Neutrophil (primary cell): ENCODE measurements around the gene SCAF1.

Experiments used
- H3K27ac ChIP-seq: fragments of 200-600 bp; sonication (generic); 2 replicates; pipeline ENCODE4 v1.5.1; 2016; ENCODE audit warnings: mild to moderate bottlenecking, moderate library complexity
- H3K27me3 ChIP-seq: fragments of 200-600 bp; sonication (generic); 2 replicates; pipeline ENCODE4 v1.6.0; 2016; ENCODE audit warnings: mild to moderate bottlenecking
- H3K36me3 ChIP-seq: fragments of 200-600 bp; sonication (generic); 2 replicates; pipeline ENCODE4 v1.5.1; 2017
- H3K4me1 ChIP-seq, 2 experiments: fragments of 200-600 bp in 1 of 2; sonication (generic) in 1 of 2; 1 replicate in 1 of 2; 2 replicates in 1 of 2; pipeline versions ENCODE4 v1.5.1 to v1.6.1; 2013 to 2016; ENCODE audit warnings: low read depth in 1 of 2, low read length in 1 of 2, mild to moderate bottlenecking in 1 of 2, moderate library complexity in 1 of 2; ENCODE audit not compliant: control insufficient read depth in 1 of 2, insufficient read depth in 1 of 2
- H3K4me3 ChIP-seq, 2 experiments: fragments of 200-600 bp in 1 of 2; sonication (generic) in 1 of 2; 1 replicate in 1 of 2; 2 replicates in 1 of 2; pipeline ENCODE4 v1.5.1; 2013 to 2016; ENCODE audit warnings: low read depth in 1 of 2, low read length in 1 of 2, mild to moderate bottlenecking in 1 of 2, moderate library complexity in 1 of 2
- H3K9me3 ChIP-seq: fragments of 200-600 bp; sonication (generic); 2 replicates; pipeline ENCODE4 v1.5.1; 2016
- TF ChIP-seq, protein P1 (sequence below): fragments of 200-600 bp; sonication (generic); IDR thresholded peaks from 2 replicates; pipeline ENCODE4 v1.5.1; 2016; ENCODE audit warnings: antibody characterized with exemption

SCAF1 gene

DNA sequence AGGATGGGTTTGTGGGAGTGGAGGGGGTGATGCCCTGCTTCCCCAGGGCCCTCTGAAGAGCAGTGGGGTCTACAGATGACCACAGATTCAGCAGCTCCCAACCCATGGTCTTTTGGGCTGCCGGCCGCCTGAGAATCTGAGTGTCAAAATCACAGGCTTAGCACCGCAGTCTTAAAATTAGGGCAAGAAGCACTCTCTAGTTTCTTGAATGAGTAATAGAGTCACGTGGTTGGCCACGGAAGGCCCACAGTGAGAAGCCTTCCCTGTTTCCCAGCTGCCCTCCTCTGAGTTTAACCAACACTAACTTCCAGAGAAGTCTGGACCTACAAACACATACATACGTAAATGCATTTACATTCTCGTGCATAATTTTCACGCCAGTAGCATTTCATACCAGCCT, 40.3 kb downstream of the SCAF1 start:
- Histone ChIP-seq H3K4me3 (no peak overlapping the region), H3K9me3 (no peaks in the 10 kb centered on the region), H3K27ac (no peak overlapping the region), H3K36me3 (peaks cover 24% of the 10 kb centered on the region), H3K4me1 (peaks cover 19% of the 10 kb centered on the region in 2 experiments), H3K27me3 (no peaks in the 10 kb centered on the region)
- TF ChIP-seq, protein P1, sequence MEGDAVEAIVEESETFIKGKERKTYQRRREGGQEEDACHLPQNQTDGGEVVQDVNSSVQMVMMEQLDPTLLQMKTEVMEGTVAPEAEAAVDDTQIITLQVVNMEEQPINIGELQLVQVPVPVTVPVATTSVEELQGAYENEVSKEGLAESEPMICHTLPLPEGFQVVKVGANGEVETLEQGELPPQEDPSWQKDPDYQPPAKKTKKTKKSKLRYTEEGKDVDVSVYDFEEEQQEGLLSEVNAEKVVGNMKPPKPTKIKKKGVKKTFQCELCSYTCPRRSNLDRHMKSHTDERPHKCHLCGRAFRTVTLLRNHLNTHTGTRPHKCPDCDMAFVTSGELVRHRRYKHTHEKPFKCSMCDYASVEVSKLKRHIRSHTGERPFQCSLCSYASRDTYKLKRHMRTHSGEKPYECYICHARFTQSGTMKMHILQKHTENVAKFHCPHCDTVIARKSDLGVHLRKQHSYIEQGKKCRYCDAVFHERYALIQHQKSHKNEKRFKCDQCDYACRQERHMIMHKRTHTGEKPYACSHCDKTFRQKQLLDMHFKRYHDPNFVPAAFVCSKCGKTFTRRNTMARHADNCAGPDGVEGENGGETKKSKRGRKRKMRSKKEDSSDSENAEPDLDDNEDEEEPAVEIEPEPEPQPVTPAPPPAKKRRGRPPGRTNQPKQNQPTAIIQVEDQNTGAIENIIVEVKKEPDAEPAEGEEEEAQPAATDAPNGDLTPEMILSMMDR = no peak

DNA sequence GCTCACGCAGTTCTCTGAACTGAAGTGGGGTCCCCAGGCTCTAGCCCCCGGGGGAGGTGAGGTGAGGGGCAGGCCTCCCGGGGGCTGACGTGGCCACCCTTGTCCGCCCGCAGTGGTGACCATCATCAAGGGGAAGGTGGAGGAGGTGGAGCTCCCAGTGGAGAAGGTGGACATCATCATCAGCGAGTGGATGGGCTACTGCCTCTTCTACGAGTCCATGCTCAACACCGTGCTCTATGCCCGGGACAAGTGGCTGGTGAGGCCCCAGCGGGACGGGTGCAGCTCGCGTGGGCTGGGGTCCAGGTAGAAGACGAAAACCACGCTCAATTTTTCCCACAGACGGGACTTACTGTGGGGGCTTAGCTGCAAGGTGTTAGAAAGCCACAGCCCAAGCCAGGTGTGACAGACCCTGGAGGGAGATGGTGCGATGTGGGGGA, 41.8 kb downstream of the SCAF1 start:
- Histone ChIP-seq H3K9me3 (no peaks in the 10 kb centered on the region), H3K27ac (no peak overlapping the region), H3K27me3 (peaks cover 7% of the 10 kb centered on the region), H3K4me1 (peaks cover 6 to 8% of the 10 kb centered on the region in 2 experiments), H3K36me3 (peaks cover 24% of the 10 kb centered on the region), H3K4me3 (no peak overlapping the region)
- TF ChIP-seq, protein P1 = no peak

DNA sequence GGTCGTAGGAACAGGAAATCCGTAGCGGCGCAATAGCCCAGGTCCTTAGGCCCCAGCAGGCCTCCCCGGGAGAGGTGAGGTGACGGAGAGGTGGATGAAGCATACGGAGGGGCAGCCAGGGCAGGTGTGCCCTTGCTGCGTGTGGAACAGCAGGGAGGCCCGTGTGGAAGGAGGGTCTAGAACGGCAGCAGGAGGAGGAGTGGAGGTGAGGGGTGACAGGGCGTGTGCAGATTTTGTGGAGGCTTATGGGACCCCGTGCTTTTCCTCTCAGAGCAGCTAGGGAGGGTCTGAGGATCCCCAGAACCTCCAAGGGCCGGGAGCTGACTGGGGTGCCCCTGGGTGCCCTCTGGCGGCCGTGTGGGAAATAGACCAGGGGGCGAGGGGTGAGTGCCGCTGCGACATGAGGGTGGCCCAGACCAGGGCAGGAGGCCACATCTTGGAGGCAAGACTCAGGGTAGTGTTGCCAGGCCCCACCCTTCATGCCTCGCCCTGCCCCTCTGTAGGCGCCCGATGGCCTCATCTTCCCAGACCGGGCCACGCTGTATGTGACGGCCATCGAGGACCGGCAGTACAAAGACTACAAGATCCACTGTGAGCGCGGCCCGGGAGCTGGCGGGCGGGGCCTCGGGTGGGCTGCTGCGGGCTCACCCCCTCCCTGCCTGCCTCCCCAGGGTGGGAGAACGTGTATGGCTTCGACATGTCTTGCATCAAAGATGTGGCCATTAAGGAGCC, 42.4 kb downstream of the SCAF1 start:
- TF ChIP-seq, protein P1 = no peak
- H3K27me3 ChIP-seq = peaks cover 13% of the 10 kb centered on the region
- H3K9me3 ChIP-seq = no peaks in the 10 kb centered on the region
- peaks cover 6 to 8% of the 10 kb centered on the region in 2 experiments for H3K4me1 ChIP-seq
- no peak overlapping the region for H3K4me3 ChIP-seq
- H3K36me3 ChIP-seq = peaks cover 24% of the 10 kb centered on the region
- no peak overlapping the region for H3K27ac ChIP-seq

DNA sequence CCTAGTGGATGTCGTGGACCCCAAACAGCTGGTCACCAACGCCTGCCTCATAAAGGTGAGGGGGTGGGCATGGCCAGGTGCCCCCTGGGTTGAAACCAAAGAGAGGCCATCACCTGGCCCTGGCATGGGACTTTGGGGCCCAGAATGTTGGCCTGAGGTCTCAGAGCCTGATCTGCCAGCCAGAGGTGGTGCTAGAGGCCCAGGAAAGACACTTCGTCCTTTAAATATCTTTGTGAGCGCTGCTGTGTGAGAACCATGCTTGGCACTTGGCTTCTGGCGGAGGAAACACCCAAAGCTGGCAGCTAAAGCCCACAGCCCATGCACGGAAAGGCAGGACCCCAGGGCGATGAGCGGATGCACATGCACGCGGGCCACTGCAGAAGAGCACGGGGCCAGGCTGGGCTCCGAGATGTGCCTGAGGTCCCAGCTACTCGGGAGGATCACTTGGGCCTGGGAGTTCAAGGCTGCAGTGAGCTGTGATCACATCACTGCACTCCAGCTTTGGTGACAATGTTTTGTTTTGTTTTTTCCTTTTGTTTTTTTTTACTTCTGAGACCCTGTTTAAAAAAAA, 43.1 kb downstream of the SCAF1 start:
- TF ChIP-seq, protein P1 = no peak
- Histone ChIP-seq H3K4me3 (no peak overlapping the region), H3K27ac (no peak overlapping the region), H3K9me3 (no peaks in the 10 kb centered on the region), H3K4me1 (peaks cover 6% of the 10 kb centered on the region in 2 experiments), H3K27me3 (peaks cover 19% of the 10 kb centered on the region), H3K36me3 (peaks cover 24% of the 10 kb centered on the region)

DNA sequence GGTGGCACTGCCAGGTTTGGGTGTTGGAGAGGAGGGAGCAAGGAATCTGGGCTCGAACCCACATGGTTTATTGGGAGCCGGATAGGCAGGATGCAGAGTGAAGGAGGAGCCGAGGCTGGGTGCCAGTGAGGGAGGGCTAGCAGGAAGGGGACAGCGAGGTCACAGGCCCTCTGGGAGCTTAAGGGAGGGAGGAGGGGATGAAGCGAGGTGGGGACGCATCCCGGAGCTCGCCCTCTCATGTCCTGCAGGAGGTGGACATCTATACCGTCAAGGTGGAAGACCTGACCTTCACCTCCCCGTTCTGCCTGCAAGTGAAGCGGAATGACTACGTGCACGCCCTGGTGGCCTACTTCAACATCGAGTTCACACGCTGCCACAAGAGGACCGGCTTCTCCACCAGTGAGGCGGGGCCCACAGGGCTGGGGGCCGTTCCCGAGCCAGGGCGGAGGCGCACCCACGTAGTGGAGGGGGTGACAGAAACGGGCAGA, 43.9 kb downstream of the SCAF1 start:
- H3K4me3 ChIP-seq = no peak overlapping the region
- TF ChIP-seq, protein P1 = no peak

More for the DNA sequence above, 43.9 kb downstream of the SCAF1 start:
- Histone ChIP-seq H3K36me3 (peaks cover 24% of the 10 kb centered on the region), H3K9me3 (no peaks in the 10 kb centered on the region), H3K27me3 (peaks cover 27% of the 10 kb centered on the region), H3K4me1 (peaks cover 1 to 8% of the 10 kb centered on the region in 2 experiments), H3K27ac (no peak overlapping the region)
